Right forelimb (tissue), 1 donor: ENCODE measurements around the gene TRIOBP.
A peak's percentile ranks its signal among the peaks of the same experiment; 100 is the strongest.
"Not testable (repeated sequence)": the region's sequence is repeated elsewhere in the genome, so short reads cannot be mapped to it uniquely, and the experiment has no call there.

Source experiments
- DNase-seq: peaks from one replicate; pipeline ENCODE4 v3.0.0-alpha.2; 2018

TRIOBP gene

GRCh38 chr22:37696657-37697537 is at the start of gene TRIOBP:
TSS of gene TRIOBP (plus strand) at chr22:37697048. CDS start at chr22:37701366, 4,318 bp downstream.
- peak; percentile 93 for DNase-seq

- no peak for DNase-seq
Measured at GRCh38 chr22:37647317-37647716, 49.5 kb upstream of the TRIOBP start.

GRCh38 chr22:37647928-37648327 is 48.9 kb upstream of the TRIOBP start:
- DNase-seq: no peak

- no peak for DNase-seq
Measured at GRCh38 chr22:37650463-37651136, 46.2 kb upstream of the TRIOBP start.

GRCh38 chr22:37654563-37655251 is 42.1 kb upstream of the TRIOBP start:
- DNase-seq: no peak

- no peak for DNase-seq
Measured at GRCh38 chr22:37655252-37655563, 41.6 kb upstream of the TRIOBP start.

- DNase-seq: not testable (repeated sequence)
Measured at GRCh38 chr22:37656583-37656982, 40.3 kb upstream of the TRIOBP start.

GRCh38 chr22:37657590-37658132 is 39.2 kb upstream of the TRIOBP start:
- no peak for DNase-seq

GRCh38 chr22:37658133-37659065 is 38.4 kb upstream of the TRIOBP start, which contains the start of gene PDXP:
TSS of gene PDXP (plus strand) at chr22:37658723. CDS start at chr22:37658783, 60 bp downstream.
- DNase-seq: peak; percentile 100

- DNase-seq: no peak
Measured at GRCh38 chr22:37659066-37659896, 37.6 kb upstream of the TRIOBP start.

GRCh38 chr22:37659897-37660708 is 36.7 kb upstream of the TRIOBP start:
- no peak for DNase-seq

GRCh38 chr22:37660709-37661045 is 36.2 kb upstream of the TRIOBP start:
- no peak for DNase-seq

GRCh38 chr22:37661160-37661924 is 35.5 kb upstream of the TRIOBP start:
- DNase-seq: peak; percentile 63

- no peak for DNase-seq
Measured at GRCh38 chr22:37662039-37662438, 34.8 kb upstream of the TRIOBP start.

- DNase-seq: no peak
Measured at GRCh38 chr22:37663521-37664140, 33.2 kb upstream of the TRIOBP start.

- DNase-seq: no peak
Measured at GRCh38 chr22:37664249-37665101, 32.4 kb upstream of the TRIOBP start.

GRCh38 chr22:37665487-37665886 is 31.4 kb upstream of the TRIOBP start:
- DNase-seq: no peak

- no peak for DNase-seq
Measured at GRCh38 chr22:37669586-37669985, 27.3 kb upstream of the TRIOBP start.
